Esophagus muscularis mucosa (tissue), 3 donors: ENCODE results near the gene INO80C.

Experiments used
- POLR2AphosphoS5 ChIP-seq, 2 donors: sonication (generic); formaldehyde crosslinking; IDR thresholded peaks; one replicate each; pipeline ENCODE4 v1.6.1; 2017; ENCODE audit warnings: antibody characterized with exemption in 2 of 2
- TF ChIP-seq, protein P1 (sequence below), 3 experiments: fragments of 200-600 bp in 2 of 3; fragments of 450-650 bp in 1 of 3; sonication (generic) in 2 of 3; IDR thresholded peaks; one replicate each; pipeline ENCODE4 v1.5.1; 2017 to 2019; ENCODE audit warnings: antibody characterized with exemption in 3 of 3, mild to moderate bottlenecking in 2 of 3, moderate library complexity in 1 of 3

DNA sequence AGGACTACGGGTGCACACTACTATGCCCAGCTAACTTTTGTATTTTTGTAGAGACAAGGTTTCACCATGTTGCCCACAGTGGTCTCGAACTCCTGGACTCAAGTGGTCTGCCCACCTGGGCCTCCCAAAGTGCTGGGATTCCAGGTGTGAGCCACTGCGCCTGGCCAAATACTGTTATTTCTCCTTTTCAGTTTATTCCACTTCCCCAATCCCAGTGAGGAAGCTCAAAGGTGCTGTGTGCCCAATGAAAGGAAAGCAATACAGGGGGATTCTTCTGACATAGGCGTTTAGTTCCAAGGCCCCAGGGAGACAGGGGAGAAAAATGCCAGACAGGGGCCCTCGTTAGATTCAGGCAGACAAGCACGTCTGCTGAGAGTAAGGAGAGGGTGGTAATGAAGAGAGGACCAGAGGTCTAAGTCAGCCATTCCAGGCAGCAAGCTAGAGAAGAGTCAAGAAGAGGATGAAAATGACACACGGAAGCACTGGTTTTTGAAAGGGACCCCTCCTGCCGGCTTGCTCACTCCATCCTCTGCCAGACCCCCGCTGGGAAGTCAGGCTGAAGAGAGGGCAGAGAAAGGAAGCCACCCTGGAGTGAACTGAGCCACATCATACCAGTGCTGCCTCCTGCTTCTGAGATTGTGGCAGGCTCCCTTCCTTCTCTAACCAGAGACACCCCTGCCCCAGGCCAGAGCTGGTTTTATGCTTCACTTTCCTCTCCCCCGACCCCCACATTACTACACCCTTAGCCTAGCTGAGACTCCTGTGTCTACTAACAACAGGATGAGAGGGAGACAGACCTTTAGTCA is 6.7 kb downstream of the INO80C start:
- TF ChIP-seq, protein P1, sequence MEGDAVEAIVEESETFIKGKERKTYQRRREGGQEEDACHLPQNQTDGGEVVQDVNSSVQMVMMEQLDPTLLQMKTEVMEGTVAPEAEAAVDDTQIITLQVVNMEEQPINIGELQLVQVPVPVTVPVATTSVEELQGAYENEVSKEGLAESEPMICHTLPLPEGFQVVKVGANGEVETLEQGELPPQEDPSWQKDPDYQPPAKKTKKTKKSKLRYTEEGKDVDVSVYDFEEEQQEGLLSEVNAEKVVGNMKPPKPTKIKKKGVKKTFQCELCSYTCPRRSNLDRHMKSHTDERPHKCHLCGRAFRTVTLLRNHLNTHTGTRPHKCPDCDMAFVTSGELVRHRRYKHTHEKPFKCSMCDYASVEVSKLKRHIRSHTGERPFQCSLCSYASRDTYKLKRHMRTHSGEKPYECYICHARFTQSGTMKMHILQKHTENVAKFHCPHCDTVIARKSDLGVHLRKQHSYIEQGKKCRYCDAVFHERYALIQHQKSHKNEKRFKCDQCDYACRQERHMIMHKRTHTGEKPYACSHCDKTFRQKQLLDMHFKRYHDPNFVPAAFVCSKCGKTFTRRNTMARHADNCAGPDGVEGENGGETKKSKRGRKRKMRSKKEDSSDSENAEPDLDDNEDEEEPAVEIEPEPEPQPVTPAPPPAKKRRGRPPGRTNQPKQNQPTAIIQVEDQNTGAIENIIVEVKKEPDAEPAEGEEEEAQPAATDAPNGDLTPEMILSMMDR (IDR thresholded peaks at IDR 0.05): no peak
- no peak for TF ChIP-seq POLR2AphosphoS5 (IDR thresholded peaks at IDR 0.05)
